OCI-LY7 (cell line): ENCODE data around the gene SYNPO2L.
"Not testable (repeated sequence)": the region's sequence is repeated elsewhere in the genome, so short reads cannot be mapped to it uniquely, and the experiment has no call there.

Experiments used
- CTCF ChIP-seq: fragments of 200-600 bp; sonication (generic); conservative IDR thresholded peaks from 2 replicates; pipeline ENCODE4 v1.5.1; 2014; ENCODE audit warnings: mild to moderate bottlenecking, antibody characterized with exemption, low read length, moderate library complexity, mixed read lengths
- EZH2phosphoT487 ChIP-seq: fragments of 200-600 bp; sonication (generic); IDR thresholded peaks from 2 replicates; pipeline ENCODE4 v1.6.1; 2018; ENCODE audit warnings: low read depth, borderline replicate concordance, mild to moderate bottlenecking, mixed run types, antibody characterized with exemption, low read length, moderate library complexity, mixed read lengths

- TF ChIP-seq CTCF, EZH2phosphoT487: not testable (repeated sequence)
Measured at GRCh38 chr10:73665581-73665980, 9.8 kb upstream of the SYNPO2L start.
